IMR-90 (cell line): ENCODE data around the gene HLX. TPM values are rescaled to one million over a fixed set of nuclear protein-coding genes. Genes with fewer than 3 reads are reported as not detected.

Experiments
- ATAC-seq: fragments of 200-7000 bp; cut with Tn5 transposase; 2 replicates; pipeline ENCODE4 v1.9.1; 2020; ENCODE audit warnings: low read depth, mild to moderate bottlenecking, moderate library complexity
- BruUV-seq: library from RNA; stranded (reverse); fragments of 400-500 nt; replicated peaks from 2 replicates; lab custom pipeline; 2021; lab: Mats Ljungman, UMichigan
- CTCF ChIA-PET: fragments of 300-600 bp; formaldehyde crosslinking; extraction: SDS; loops from one replicate; lab custom pipeline; 2021; ENCODE audit warnings: antibody characterized with exemption; lab: Yijun Ruan, JAX
- POLR2A ChIA-PET: fragments of 300-600 bp; sonication (Branson Sonifier 250); formaldehyde crosslinking; loops from one replicate; lab custom pipeline; 2022; ENCODE audit warnings: antibody characterized with exemption; ENCODE audit not compliant: unreplicated experiment; lab: Charles Lee
- DNase-seq: peaks from one replicate; pipeline ENCODE4 v3.0.0; 2013
- H2AFZ ChIP-seq: replicated peaks from 2 replicates; pipeline ENCODE3; 2013; ENCODE audit warnings: low read length, mild to moderate bottlenecking; ENCODE audit not compliant: poor library complexity
- H2AK5ac ChIP-seq: 2 replicates; pipeline ENCODE4 v1.6.1; 2013; ENCODE audit warnings: low read depth, low read length, inconsistent platforms
- H2AK9ac ChIP-seq: replicated peaks from 2 replicates; pipeline ENCODE3; 2013; ENCODE audit warnings: mild to moderate bottlenecking, low read depth, low read length, moderate library complexity; ENCODE audit not compliant: poor library complexity
- H2BK120ac ChIP-seq: 2 replicates; pipeline ENCODE4 v1.6.1; 2013; ENCODE audit warnings: low read depth, low read length, inconsistent platforms
- H2BK15ac ChIP-seq: 3 replicates; pipeline ENCODE4 v1.6.1; 2013; ENCODE audit warnings: low read depth, low read length, inconsistent platforms
- H2BK20ac ChIP-seq: 2 replicates; pipeline ENCODE4 v1.6.1; 2013; ENCODE audit warnings: low read depth, mild to moderate bottlenecking, inconsistent platforms, low read length, moderate library complexity
- H2BK5ac ChIP-seq: 2 replicates; pipeline ENCODE4 v1.6.1; 2013; ENCODE audit warnings: mild to moderate bottlenecking, low read depth, low read length, inconsistent platforms; ENCODE audit not compliant: poor library complexity, severe bottlenecking
- H3K14ac ChIP-seq: replicated peaks from 2 replicates; pipeline ENCODE4 v1.6.1; 2013; ENCODE audit warnings: low read depth, low read length, inconsistent platforms
- H3K18ac ChIP-seq: 2 replicates; pipeline ENCODE4 v1.6.1; 2013; ENCODE audit warnings: low read depth, low read length, control low read depth
- H3K23ac ChIP-seq: 2 replicates; pipeline ENCODE4 v1.6.1; 2013; ENCODE audit warnings: low read depth, low read length, inconsistent platforms
- H3K27ac ChIP-seq: 2 replicates; pipeline ENCODE4 v1.5.1; 2013; ENCODE audit warnings: mild to moderate bottlenecking, control low read depth, low read length; ENCODE audit not compliant: insufficient read depth
- H3K27me3 ChIP-seq: 2 replicates; pipeline ENCODE4 v1.6.1; 2013; ENCODE audit warnings: low read length; ENCODE audit not compliant: control insufficient read depth, insufficient read depth
- H3K36me3 ChIP-seq: 2 replicates; pipeline ENCODE4 v1.6.1; 2013; ENCODE audit warnings: low read length, mixed read lengths; ENCODE audit not compliant: control insufficient read depth, insufficient read depth
- H3K4ac ChIP-seq: 2 replicates; pipeline ENCODE4 v1.6.1; 2013; ENCODE audit warnings: low read depth, low read length, inconsistent platforms
- H3K4me1 ChIP-seq: 2 replicates; pipeline ENCODE4 v1.6.1; 2013; ENCODE audit warnings: low read length, mixed read lengths; ENCODE audit not compliant: control insufficient read depth, insufficient read depth
- H3K4me2 ChIP-seq: 2 replicates; pipeline ENCODE4 v1.6.1; 2013; ENCODE audit warnings: low read depth, mild to moderate bottlenecking, control low read depth, low read length, moderate library complexity
- H3K4me3 ChIP-seq: 2 replicates; pipeline ENCODE4 v1.5.1; 2013; ENCODE audit warnings: low read depth, mild to moderate bottlenecking, control low read depth, low read length, moderate library complexity; ENCODE audit not compliant: insufficient read depth
- H3K56ac ChIP-seq: 2 replicates; pipeline ENCODE4 v1.6.1; 2013; ENCODE audit warnings: low read length, inconsistent platforms; ENCODE audit not compliant: insufficient read depth; ENCODE audit errors: extremely low read depth
- H3K79me1 ChIP-seq, 2 experiments: 2 replicates each; pipeline ENCODE4 v1.6.1; 2013; ENCODE audit warnings: low read length in 2 of 2, inconsistent platforms in 1 of 2, low read depth in 1 of 2
- H3K9ac ChIP-seq: 2 replicates; pipeline ENCODE4 v1.6.1; 2013; ENCODE audit warnings: low read depth, low read length, control low read depth
- H3K9me1 ChIP-seq: 2 replicates; pipeline ENCODE4 v1.6.1; 2013; ENCODE audit warnings: low read length, inconsistent platforms; ENCODE audit not compliant: insufficient read depth
- H3K9me3 ChIP-seq: 2 replicates; pipeline ENCODE4 v1.6.1; 2013; ENCODE audit warnings: low read length; ENCODE audit not compliant: control insufficient read depth, insufficient read depth
- H4K20me1 ChIP-seq: 2 replicates; pipeline ENCODE4 v1.6.1; 2013; ENCODE audit warnings: low read length, inconsistent platforms; ENCODE audit not compliant: insufficient read depth
- H4K5ac ChIP-seq: 2 replicates; pipeline ENCODE4 v1.6.1; 2013; ENCODE audit warnings: mild to moderate bottlenecking, low read depth, low read length, control low read depth
- H4K8ac ChIP-seq, 2 experiments: 2 replicates each; pipeline ENCODE4 v1.6.1; 2013; ENCODE audit warnings: low read depth in 2 of 2, low read length in 2 of 2, control low read depth in 1 of 2, inconsistent platforms in 1 of 2
- H4K91ac ChIP-seq: 2 replicates; pipeline ENCODE4 v1.6.1; 2013; ENCODE audit warnings: low read depth, low read length, inconsistent platforms; ENCODE audit not compliant: insufficient read depth
- BHLHE40 ChIP-seq: fragments of 150-350 bp; IDR thresholded peaks from 2 replicates; pipeline ENCODE4 v1.6.1; 2016; ENCODE audit warnings: mild to moderate bottlenecking, low read depth, low read length
- CEBPB ChIP-seq: IDR thresholded peaks from 2 replicates; pipeline ENCODE4 v1.6.1; 2012; ENCODE audit warnings: low read depth, low read length, improper control_type of control experiment
- CHD1 ChIP-seq: IDR thresholded peaks from 2 replicates; pipeline ENCODE4 v1.6.1; 2012; ENCODE audit warnings: low read depth, low read length, improper control_type of control experiment
- MXI1 ChIP-seq: IDR thresholded peaks from 2 replicates; pipeline ENCODE4 v1.6.1; 2012; ENCODE audit warnings: low read depth, mild to moderate bottlenecking, low read length, moderate library complexity, borderline replicate concordance
- NFE2L2 ChIP-seq: fragments of 150-350 bp; IDR thresholded peaks from 2 replicates; pipeline ENCODE4 v1.6.1; 2016; ENCODE audit warnings: low read depth, mild to moderate bottlenecking, low read length
- RCOR1 ChIP-seq: IDR thresholded peaks from 2 replicates; pipeline ENCODE4 v1.6.1; 2012; ENCODE audit warnings: mild to moderate bottlenecking, low read length, improper control_type of control experiment; ENCODE audit not compliant: insufficient replicate concordance
- SMC3 ChIP-seq: fragments of 150-350 bp; IDR thresholded peaks from 2 replicates; pipeline ENCODE4 v1.6.1; 2016; ENCODE audit warnings: low read depth, mild to moderate bottlenecking, antibody characterized with exemption, low read length, moderate library complexity
- WGBS, 2 experiments: methylation state at CpG; one replicate each; pipeline versions ENCODE4 v1.1.5 to v1.1.7; 2013; ENCODE audit warnings: missing lambda C conversion rate in 2 of 2; ENCODE audit not compliant: insufficient read length in 1 of 2; ENCODE audit errors: extremely low coverage in 2 of 2; 5-methylcytosine and 5-hydroxymethylcytosine counted together
- dilution Hi-C: fragments of 300-500 bp; cut with HindIII; formaldehyde crosslinking; loops from one replicate; pipeline ENCODE4 v1.14.3; 2018; ENCODE audit warnings: low sequenced_read_pairs; ENCODE audit not compliant: unreplicated experiment
- in situ Hi-C: fragments of 300-500 bp; cut with MboI; formaldehyde crosslinking; loops from 3 replicates; pipeline ENCODE4 v1.14.3; 2019; ENCODE audit warnings: low sequenced_read_pairs, inconsistent platforms, mixed read lengths
- intact Hi-C: fragments of 100-400 bp; cut with micrococcal nuclease; formaldehyde crosslinking; loops from 2 replicates; pipeline ENCODE4 v1.10.0; 2022
- polyA plus RNA-seq, 3 experiments: library from polyadenylated mRNA; depleted of rRNA; stranded (reverse); fragments of >200 nt; gene quantifications; 2 replicates each; pipeline ENCODE4 v1.2.3, GENCODE V29; 2012; ENCODE audit warnings: low replicate concordance in 1 of 3
- total RNA-seq: library from RNA; depleted of rRNA; stranded (reverse); fragments of >200 nt; gene quantifications from 2 replicates; pipeline ENCODE4 v1.2.3, GENCODE V29; 2012
- TF ChIP-seq, protein P1 (sequence below): conservative IDR thresholded peaks from 2 replicates; pipeline ENCODE4 v1.5.1; 2012; ENCODE audit warnings: mild to moderate bottlenecking, low read depth, low read length, improper control_type of control experiment
- TF ChIP-seq, protein P2 (sequence below): fragments of 150-350 bp; IDR thresholded peaks from 2 replicates; pipeline ENCODE4 v1.6.1; 2016; ENCODE audit warnings: low read depth, mild to moderate bottlenecking, low read length, moderate library complexity, borderline replicate concordance
- TF ChIP-seq, protein P3 (sequence below): fragments of 150-350 bp; IDR thresholded peaks from 2 replicates; pipeline ENCODE4 v1.6.1; 2017; ENCODE audit warnings: mild to moderate bottlenecking, antibody characterized with exemption, low read length, low read depth

Gene HLX
- total and polyA plus RNA-seq, 2 of the 4 experiments (the other 2 are of a cell fraction), result 4.3 to 6.1 TPM

DNA sequence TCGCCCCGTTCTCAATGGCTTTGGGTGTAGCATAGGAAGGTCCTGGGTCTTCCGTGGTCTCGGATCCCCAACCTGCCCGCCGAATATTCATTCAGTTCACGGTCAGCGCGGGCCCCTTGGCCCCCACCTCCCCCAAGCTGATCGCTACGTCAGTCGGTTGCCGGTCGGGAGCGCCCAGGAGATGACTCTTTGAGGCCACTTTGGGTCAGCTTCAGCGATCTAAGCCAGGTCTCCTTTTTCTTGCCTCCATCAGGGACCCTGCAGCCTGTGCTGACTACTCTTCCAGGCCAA, 12.8 kb downstream of the HLX start:
- no peak overlapping the region for H3K4ac ChIP-seq
- BruUV-seq, result no TSS peak
- no peak overlapping the region for H3K4me3 ChIP-seq
- no peak overlapping the region for H2BK20ac ChIP-seq
- DNase-seq, result no peak
- no peaks in the 10 kb centered on the region for H3K9me1 ChIP-seq
- no peak overlapping the region for H2BK15ac ChIP-seq
- H3K9ac ChIP-seq, result no peak overlapping the region
- no peak overlapping the region for H4K91ac ChIP-seq
- H2AK9ac ChIP-seq, result no peak overlapping the region
- dilution Hi-C loops (no loop called here), in situ Hi-C loops (no loop called here), intact Hi-C loops (no loop called here)
- no peak overlapping the region for H3K23ac ChIP-seq
- H3K27ac ChIP-seq, result no peak overlapping the region
- no peaks in the 10 kb centered on the region for H3K36me3 ChIP-seq
- no peak overlapping the region for H2AK5ac ChIP-seq
- no peak overlapping the region for H4K8ac ChIP-seq
- no peak overlapping the region for H4K5ac ChIP-seq
- peaks cover 22% of the 10 kb centered on the region for H3K9me3 ChIP-seq
- no peaks in the 10 kb centered on the region for H4K20me1 ChIP-seq
- H2AFZ ChIP-seq, result no peak overlapping the region
- H3K56ac ChIP-seq, result no peak overlapping the region
- H3K27me3 ChIP-seq, result peaks cover 36% of the 10 kb centered on the region
- no peaks in the 10 kb centered on the region for H3K79me1 ChIP-seq
- no peak for ATAC-seq
- H2BK5ac ChIP-seq, result no peak overlapping the region
- no peak overlapping the region for H2BK120ac ChIP-seq
- ChIA-PET POLR2A (no interaction called here), CTCF (no interaction called here)
- no peaks in the 10 kb centered on the region for H3K4me1 ChIP-seq
- no peak overlapping the region for H3K18ac ChIP-seq
- no peak for TF ChIP-seq MXI1
- TF ChIP-seq BHLHE40, result no peak
- TF ChIP-seq, protein P1, sequence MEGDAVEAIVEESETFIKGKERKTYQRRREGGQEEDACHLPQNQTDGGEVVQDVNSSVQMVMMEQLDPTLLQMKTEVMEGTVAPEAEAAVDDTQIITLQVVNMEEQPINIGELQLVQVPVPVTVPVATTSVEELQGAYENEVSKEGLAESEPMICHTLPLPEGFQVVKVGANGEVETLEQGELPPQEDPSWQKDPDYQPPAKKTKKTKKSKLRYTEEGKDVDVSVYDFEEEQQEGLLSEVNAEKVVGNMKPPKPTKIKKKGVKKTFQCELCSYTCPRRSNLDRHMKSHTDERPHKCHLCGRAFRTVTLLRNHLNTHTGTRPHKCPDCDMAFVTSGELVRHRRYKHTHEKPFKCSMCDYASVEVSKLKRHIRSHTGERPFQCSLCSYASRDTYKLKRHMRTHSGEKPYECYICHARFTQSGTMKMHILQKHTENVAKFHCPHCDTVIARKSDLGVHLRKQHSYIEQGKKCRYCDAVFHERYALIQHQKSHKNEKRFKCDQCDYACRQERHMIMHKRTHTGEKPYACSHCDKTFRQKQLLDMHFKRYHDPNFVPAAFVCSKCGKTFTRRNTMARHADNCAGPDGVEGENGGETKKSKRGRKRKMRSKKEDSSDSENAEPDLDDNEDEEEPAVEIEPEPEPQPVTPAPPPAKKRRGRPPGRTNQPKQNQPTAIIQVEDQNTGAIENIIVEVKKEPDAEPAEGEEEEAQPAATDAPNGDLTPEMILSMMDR, result no peak
- TF ChIP-seq RCOR1, result no peak
- TF ChIP-seq, protein P2, sequence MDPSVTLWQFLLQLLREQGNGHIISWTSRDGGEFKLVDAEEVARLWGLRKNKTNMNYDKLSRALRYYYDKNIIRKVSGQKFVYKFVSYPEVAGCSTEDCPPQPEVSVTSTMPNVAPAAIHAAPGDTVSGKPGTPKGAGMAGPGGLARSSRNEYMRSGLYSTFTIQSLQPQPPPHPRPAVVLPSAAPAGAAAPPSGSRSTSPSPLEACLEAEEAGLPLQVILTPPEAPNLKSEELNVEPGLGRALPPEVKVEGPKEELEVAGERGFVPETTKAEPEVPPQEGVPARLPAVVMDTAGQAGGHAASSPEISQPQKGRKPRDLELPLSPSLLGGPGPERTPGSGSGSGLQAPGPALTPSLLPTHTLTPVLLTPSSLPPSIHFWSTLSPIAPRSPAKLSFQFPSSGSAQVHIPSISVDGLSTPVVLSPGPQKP, result no peak
- TF ChIP-seq, protein P3, sequence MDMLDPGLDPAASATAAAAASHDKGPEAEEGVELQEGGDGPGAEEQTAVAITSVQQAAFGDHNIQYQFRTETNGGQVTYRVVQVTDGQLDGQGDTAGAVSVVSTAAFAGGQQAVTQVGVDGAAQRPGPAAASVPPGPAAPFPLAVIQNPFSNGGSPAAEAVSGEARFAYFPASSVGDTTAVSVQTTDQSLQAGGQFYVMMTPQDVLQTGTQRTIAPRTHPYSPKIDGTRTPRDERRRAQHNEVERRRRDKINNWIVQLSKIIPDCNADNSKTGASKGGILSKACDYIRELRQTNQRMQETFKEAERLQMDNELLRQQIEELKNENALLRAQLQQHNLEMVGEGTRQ, result no peak
- TF ChIP-seq NFE2L2, result no peak
- TF ChIP-seq CHD1, result no peak
- TF ChIP-seq SMC3, result no peak
- no peak for TF ChIP-seq CEBPB
- WGBS, 2 experiments, result 57% methylated on average over 9 of the region's 16 CpGs; no CpG with 5 or more reads in 1 of the 2 experiments
- H3K4me2 ChIP-seq, result no peak overlapping the region
- H3K14ac ChIP-seq, result no peak overlapping the region
